DND-41 (cell line): ENCODE data around the gene ITGB2.

Experiments used
- ATAC-seq: fragments of 200-7000 bp; cut with Tn5 transposase; 3 replicates; pipeline ENCODE4 v1.9.1; 2021; ENCODE audit warnings: low read depth; ENCODE audit not compliant: insufficient read depth
- DNase-seq: peaks from one replicate; pipeline ENCODE4 v3.0.0-alpha.2; 2020
- H2AFZ ChIP-seq: 2 replicates; pipeline ENCODE4 v1.6.0; 2012; ENCODE audit warnings: low read depth, low read length
- H3K27ac ChIP-seq: 2 replicates; pipeline ENCODE4 v1.5.1; 2012; ENCODE audit warnings: low read length, inconsistent platforms
- H3K27me3 ChIP-seq: fragments of 200-600 bp; sonication (generic); 2 replicates; pipeline ENCODE4 v1.6.0; 2012; ENCODE audit warnings: low read length, mild to moderate bottlenecking, inconsistent platforms; ENCODE audit not compliant: insufficient read depth, poor library complexity
- H3K36me3 ChIP-seq: 2 replicates; pipeline ENCODE4 v1.5.1; 2012; ENCODE audit warnings: low read length, inconsistent platforms; ENCODE audit not compliant: insufficient read depth
- H3K4me1 ChIP-seq: 2 replicates; pipeline ENCODE4 v1.5.1; 2012; ENCODE audit warnings: mild to moderate bottlenecking, low read length; ENCODE audit not compliant: insufficient read depth
- H3K4me2 ChIP-seq: 2 replicates; pipeline ENCODE4 v1.6.0; 2012; ENCODE audit warnings: mild to moderate bottlenecking, moderate library complexity, low read length, inconsistent platforms; ENCODE audit not compliant: insufficient read depth
- H3K4me3 ChIP-seq, 2 experiments: fragments of 200-600 bp in 1 of 2; shearing (Covaris generic) in 1 of 2; 2 replicates each; pipeline ENCODE4 v1.5.1; 2012 to 2016; ENCODE audit warnings: inconsistent platforms in 2 of 2, low read length in 2 of 2, mild to moderate bottlenecking in 2 of 2, low read depth in 1 of 2, moderate library complexity in 1 of 2
- H3K79me2 ChIP-seq: 2 replicates; pipeline ENCODE4 v1.6.0; 2012; ENCODE audit warnings: low read length, inconsistent platforms; ENCODE audit not compliant: insufficient read depth
- H3K9ac ChIP-seq: 2 replicates; pipeline ENCODE4 v1.6.0; 2012; ENCODE audit warnings: low read depth, mild to moderate bottlenecking, inconsistent platforms, low read length, moderate library complexity
- H3K9me3 ChIP-seq: 2 replicates; pipeline ENCODE4 v1.5.1; 2012; ENCODE audit warnings: low read length, moderate library complexity, mild to moderate bottlenecking, inconsistent platforms; ENCODE audit not compliant: insufficient read depth, severe bottlenecking
- H4K20me1 ChIP-seq: 2 replicates; pipeline ENCODE4 v1.6.0; 2012; ENCODE audit warnings: low read length; ENCODE audit not compliant: insufficient read depth
- CTCF ChIP-seq: IDR thresholded peaks from 2 replicates; pipeline ENCODE4 v1.5.1; 2012; ENCODE audit warnings: borderline replicate concordance, low read length, moderate library complexity, mild to moderate bottlenecking; ENCODE audit not compliant: poor library complexity, severe bottlenecking; ENCODE audit errors: extremely low read depth
- EZH2 ChIP-seq: IDR thresholded peaks from 3 replicates; pipeline ENCODE4 v1.6.1; 2012; ENCODE audit warnings: borderline replicate concordance, low read depth, mild to moderate bottlenecking, moderate library complexity, low read length, inconsistent platforms; ENCODE audit not compliant: severe bottlenecking

The ITGB2 gene

GRCh38 chr21:44897326-44898010 lies 23.2 kb downstream of the ITGB2 start:
- no peak overlapping the region for H3K9ac ChIP-seq
- DNase-seq = peak; percentile 22
- peaks cover 72% of the 10 kb centered on the region for H3K36me3 ChIP-seq
- peaks cover 12% of the 10 kb centered on the region for H4K20me1 ChIP-seq
- H3K27ac ChIP-seq = no peak overlapping the region
- no peaks in the 10 kb centered on the region for H3K4me1 ChIP-seq
- H3K9me3 ChIP-seq = no peaks in the 10 kb centered on the region
- H3K4me3 ChIP-seq = no peak overlapping the region
- no peak overlapping the region for H2AFZ ChIP-seq
- TF ChIP-seq EZH2 = no peak
- TF ChIP-seq CTCF = no peak
- H3K27me3 ChIP-seq = no peaks in the 10 kb centered on the region
- no peak overlapping the region for H3K4me2 ChIP-seq
- no peaks in the 10 kb centered on the region for H3K79me2 ChIP-seq
- ATAC-seq = peak; percentile 49

GRCh38 chr21:44896561-44897286 lies 24.0 kb downstream of the ITGB2 start:
- ATAC-seq (no peak), DNase-seq (no peak)
- no peak for TF ChIP-seq CTCF
- no peak for TF ChIP-seq EZH2
- no peaks in the 10 kb centered on the region for H3K9me3 ChIP-seq
- H4K20me1 ChIP-seq = peaks cover 14% of the 10 kb centered on the region
- no peak overlapping the region for H3K9ac ChIP-seq
- no peaks in the 10 kb centered on the region for H3K27me3 ChIP-seq
- H3K27ac ChIP-seq = no peak overlapping the region
- peaks cover 70% of the 10 kb centered on the region for H3K36me3 ChIP-seq
- no peak overlapping the region for H3K4me2 ChIP-seq
- no peak overlapping the region for H3K4me3 ChIP-seq
- H2AFZ ChIP-seq = no peak overlapping the region
- H3K79me2 ChIP-seq = no peaks in the 10 kb centered on the region
- no peaks in the 10 kb centered on the region for H3K4me1 ChIP-seq

- DNase-seq = no peak
- no peak overlapping the region for H3K4me3 ChIP-seq
- no peak overlapping the region for H3K9ac ChIP-seq
- no peak overlapping the region for H3K27ac ChIP-seq
- H3K9me3 ChIP-seq = no peaks in the 10 kb centered on the region
- no peak for TF ChIP-seq CTCF
- TF ChIP-seq EZH2 = no peak
- H3K27me3 ChIP-seq = no peaks in the 10 kb centered on the region
- H3K36me3 ChIP-seq = peaks cover 68% of the 10 kb centered on the region
- H3K4me1 ChIP-seq = no peaks in the 10 kb centered on the region
- peaks cover 15% of the 10 kb centered on the region for H4K20me1 ChIP-seq
- no peak overlapping the region for H2AFZ ChIP-seq
- no peak for ATAC-seq
- no peaks in the 10 kb centered on the region for H3K79me2 ChIP-seq
- no peak overlapping the region for H3K4me2 ChIP-seq
Observed at GRCh38 chr21:44895859-44896258, 24.8 kb downstream of the ITGB2 start.
